ENCODE data around the gene MAP3K21.

MAP3K21 gene

DNA sequence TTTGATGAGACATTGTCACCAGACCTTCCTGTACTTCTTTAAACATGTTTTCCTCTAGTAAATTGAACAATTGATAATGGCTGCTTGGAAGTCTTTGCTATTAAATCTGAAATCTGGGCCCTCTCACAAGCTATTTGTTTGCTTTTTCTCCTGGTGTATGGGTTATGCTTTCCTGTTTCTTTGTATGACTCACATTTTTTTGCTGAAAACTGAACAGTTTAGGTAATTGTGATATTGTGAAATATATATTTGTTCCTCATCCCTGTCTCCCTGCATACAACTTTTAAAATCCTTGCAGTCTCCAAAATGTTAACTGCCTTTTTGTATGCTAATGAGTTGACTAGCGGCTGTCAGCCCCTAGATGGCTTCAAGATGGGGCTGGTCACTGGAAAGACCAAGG is 61.6 kb downstream of the MAP3K21 start:
- no peak for ATAC-seq
- no peak for TF ChIP-seq TOX (CRISPR knock-in tag; IDR thresholded peaks at IDR 0.05; ENCODE audit: borderline replicate concordance)

GRCh38 chr1:233389893-233390292 is 62.4 kb downstream of the MAP3K21 start:
- no peak; the same call in 1 of the 2 replicates for TF ChIP-seq TCF4 (CRISPR knock-in tag; IDR thresholded peaks at IDR 0.05; ENCODE audit: borderline replicate concordance)
- TF ChIP-seq POU6F1 (CRISPR knock-in tag; IDR thresholded peaks at IDR 0.05; ENCODE audit: borderline replicate concordance, low read depth), result no peak
- TF ChIP-seq PPARA (CRISPR knock-in tag; IDR thresholded peaks at IDR 0.05; ENCODE audit: borderline replicate concordance), result no peak
- TF ChIP-seq CSDC2 (CRISPR knock-in tag; IDR thresholded peaks at IDR 0.05), result no peak
- no peak for TF ChIP-seq ZNF8 (CRISPR knock-in tag; IDR thresholded peaks at IDR 0.05)
- TF ChIP-seq ESRRG (CRISPR knock-in tag; IDR thresholded peaks at IDR 0.05), result no peak
- TF ChIP-seq ZFP3 (CRISPR knock-in tag; IDR thresholded peaks at IDR 0.05), result no peak
- no peak for TF ChIP-seq ISL1 (CRISPR knock-in tag; IDR thresholded peaks at IDR 0.05)
- TF ChIP-seq, protein P1, sequence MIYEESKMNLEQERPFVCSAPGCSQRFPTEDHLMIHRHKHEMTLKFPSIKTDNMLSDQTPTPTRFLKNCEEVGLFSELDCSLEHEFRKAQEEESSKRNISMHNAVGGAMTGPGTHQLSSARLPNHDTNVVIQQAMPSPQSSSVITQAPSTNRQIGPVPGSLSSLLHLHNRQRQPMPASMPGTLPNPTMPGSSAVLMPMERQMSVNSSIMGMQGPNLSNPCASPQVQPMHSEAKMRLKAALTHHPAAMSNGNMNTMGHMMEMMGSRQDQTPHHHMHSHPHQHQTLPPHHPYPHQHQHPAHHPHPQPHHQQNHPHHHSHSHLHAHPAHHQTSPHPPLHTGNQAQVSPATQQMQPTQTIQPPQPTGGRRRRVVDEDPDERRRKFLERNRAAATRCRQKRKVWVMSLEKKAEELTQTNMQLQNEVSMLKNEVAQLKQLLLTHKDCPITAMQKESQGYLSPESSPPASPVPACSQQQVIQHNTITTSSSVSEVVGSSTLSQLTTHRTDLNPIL (CRISPR knock-in tag; IDR thresholded peaks at IDR 0.05; ENCODE audit: low read depth), result no peak
- TF ChIP-seq ZNF565 (CRISPR knock-in tag; conservative IDR thresholded peaks at IDR 0.05; ENCODE audit: low read depth), result no peak
- TF ChIP-seq ZFP30 (CRISPR knock-in tag; IDR thresholded peaks at IDR 0.05), result no peak
- no peak for TF ChIP-seq RARB (CRISPR knock-in tag; IDR thresholded peaks at IDR 0.05)
- TF ChIP-seq, protein P2, sequence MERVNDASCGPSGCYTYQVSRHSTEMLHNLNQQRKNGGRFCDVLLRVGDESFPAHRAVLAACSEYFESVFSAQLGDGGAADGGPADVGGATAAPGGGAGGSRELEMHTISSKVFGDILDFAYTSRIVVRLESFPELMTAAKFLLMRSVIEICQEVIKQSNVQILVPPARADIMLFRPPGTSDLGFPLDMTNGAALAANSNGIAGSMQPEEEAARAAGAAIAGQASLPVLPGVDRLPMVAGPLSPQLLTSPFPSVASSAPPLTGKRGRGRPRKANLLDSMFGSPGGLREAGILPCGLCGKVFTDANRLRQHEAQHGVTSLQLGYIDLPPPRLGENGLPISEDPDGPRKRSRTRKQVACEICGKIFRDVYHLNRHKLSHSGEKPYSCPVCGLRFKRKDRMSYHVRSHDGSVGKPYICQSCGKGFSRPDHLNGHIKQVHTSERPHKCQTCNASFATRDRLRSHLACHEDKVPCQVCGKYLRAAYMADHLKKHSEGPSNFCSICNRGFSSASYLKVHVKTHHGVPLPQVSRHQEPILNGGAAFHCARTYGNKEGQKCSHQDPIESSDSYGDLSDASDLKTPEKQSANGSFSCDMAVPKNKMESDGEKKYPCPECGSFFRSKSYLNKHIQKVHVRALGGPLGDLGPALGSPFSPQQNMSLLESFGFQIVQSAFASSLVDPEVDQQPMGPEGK (CRISPR knock-in tag; IDR thresholded peaks at IDR 0.05; ENCODE audit: borderline replicate concordance), result no peak
- TF ChIP-seq ZC3H10 (CRISPR knock-in tag; IDR thresholded peaks at IDR 0.05), result no peak
- TF ChIP-seq GLIS3 (CRISPR knock-in tag; IDR thresholded peaks at IDR 0.05), result no peak
- TF ChIP-seq, protein P3, sequence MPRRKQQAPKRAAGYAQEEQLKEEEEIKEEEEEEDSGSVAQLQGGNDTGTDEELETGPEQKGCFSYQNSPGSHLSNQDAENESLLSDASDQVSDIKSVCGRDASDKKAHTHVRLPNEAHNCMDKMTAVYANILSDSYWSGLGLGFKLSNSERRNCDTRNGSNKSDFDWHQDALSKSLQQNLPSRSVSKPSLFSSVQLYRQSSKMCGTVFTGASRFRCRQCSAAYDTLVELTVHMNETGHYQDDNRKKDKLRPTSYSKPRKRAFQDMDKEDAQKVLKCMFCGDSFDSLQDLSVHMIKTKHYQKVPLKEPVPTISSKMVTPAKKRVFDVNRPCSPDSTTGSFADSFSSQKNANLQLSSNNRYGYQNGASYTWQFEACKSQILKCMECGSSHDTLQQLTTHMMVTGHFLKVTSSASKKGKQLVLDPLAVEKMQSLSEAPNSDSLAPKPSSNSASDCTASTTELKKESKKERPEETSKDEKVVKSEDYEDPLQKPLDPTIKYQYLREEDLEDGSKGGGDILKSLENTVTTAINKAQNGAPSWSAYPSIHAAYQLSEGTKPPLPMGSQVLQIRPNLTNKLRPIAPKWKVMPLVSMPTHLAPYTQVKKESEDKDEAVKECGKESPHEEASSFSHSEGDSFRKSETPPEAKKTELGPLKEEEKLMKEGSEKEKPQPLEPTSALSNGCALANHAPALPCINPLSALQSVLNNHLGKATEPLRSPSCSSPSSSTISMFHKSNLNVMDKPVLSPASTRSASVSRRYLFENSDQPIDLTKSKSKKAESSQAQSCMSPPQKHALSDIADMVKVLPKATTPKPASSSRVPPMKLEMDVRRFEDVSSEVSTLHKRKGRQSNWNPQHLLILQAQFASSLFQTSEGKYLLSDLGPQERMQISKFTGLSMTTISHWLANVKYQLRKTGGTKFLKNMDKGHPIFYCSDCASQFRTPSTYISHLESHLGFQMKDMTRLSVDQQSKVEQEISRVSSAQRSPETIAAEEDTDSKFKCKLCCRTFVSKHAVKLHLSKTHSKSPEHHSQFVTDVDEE (CRISPR knock-in tag; IDR thresholded peaks at IDR 0.05), result no peak
- TF ChIP-seq OSR1 (CRISPR knock-in tag; IDR thresholded peaks at IDR 0.05), result no peak
- no peak for ATAC-seq

GRCh38 chr1:233390842-233391737 is 63.6 kb downstream of the MAP3K21 start:
- TF ChIP-seq ZFP3 (CRISPR knock-in tag; IDR thresholded peaks at IDR 0.05) (no peak), BACH2 (CRISPR knock-in tag; IDR thresholded peaks at IDR 0.05; ENCODE audit: borderline replicate concordance) (no peak), SNAI2 (CRISPR knock-in tag; IDR thresholded peaks at IDR 0.05) (no peak), ARNTL (CRISPR knock-in tag; IDR thresholded peaks at IDR 0.05; ENCODE audit: borderline replicate concordance, low read depth) (no peak), OSR1 (CRISPR knock-in tag; IDR thresholded peaks at IDR 0.05) (no peak), ZNF70 (CRISPR knock-in tag; IDR thresholded peaks at IDR 0.05) (no peak), RARB (CRISPR knock-in tag; IDR thresholded peaks at IDR 0.05) (no peak), ZNF8 (CRISPR knock-in tag; IDR thresholded peaks at IDR 0.05) (no peak), POU6F1 (CRISPR knock-in tag; IDR thresholded peaks at IDR 0.05; ENCODE audit: borderline replicate concordance, low read depth) (no peak), TCF4 (CRISPR knock-in tag; IDR thresholded peaks at IDR 0.05; ENCODE audit: borderline replicate concordance) (no peak), CSDC2 (CRISPR knock-in tag; IDR thresholded peaks at IDR 0.05) (no peak), ZC3H10 (CRISPR knock-in tag; IDR thresholded peaks at IDR 0.05) (no peak), ISL1 (CRISPR knock-in tag; IDR thresholded peaks at IDR 0.05) (no peak), ZNF565 (CRISPR knock-in tag; conservative IDR thresholded peaks at IDR 0.05; ENCODE audit: low read depth) (no peak)
- TF ChIP-seq, protein P3 (CRISPR knock-in tag; IDR thresholded peaks at IDR 0.05), result no peak
- TF ChIP-seq, protein P2 (CRISPR knock-in tag; IDR thresholded peaks at IDR 0.05; ENCODE audit: borderline replicate concordance), result no peak
- ATAC-seq, result no peak

Data from SK-N-SH treated with all-trans-retinoic acid at 6 μM for 48 hours (cell line).